Esophagus squamous epithelium (tissue), 4 donors: ENCODE results near the gene C8A.

Source experiments
- CTCF ChIP-seq, 6 experiments: fragments of 450-650 bp in 4 of 6; fragments of 200-600 bp in 2 of 6; sonication (generic) in 2 of 6; IDR thresholded peaks; one replicate each; pipeline ENCODE4 v1.5.1; 2016 to 2019; ENCODE audit warnings: antibody characterized with exemption in 6 of 6, mild to moderate bottlenecking in 4 of 6, moderate library complexity in 4 of 6
- POLR2A ChIP-seq, 4 donors: fragments of 450-650 bp; IDR thresholded peaks; one replicate each; pipeline ENCODE4 v1.6.1; 2017; ENCODE audit warnings: antibody characterized with exemption in 4 of 4, mild to moderate bottlenecking in 4 of 4, moderate library complexity in 3 of 4

- TF ChIP-seq CTCF (IDR thresholded peaks at IDR 0.05) (no peak), POLR2A (IDR thresholded peaks at IDR 0.05) (no peak)
Measured at GRCh38 chr1:56934430-56935060, 79.9 kb downstream of the C8A start.
